Nephron progenitor cell (in vitro differentiated cells): ENCODE results near the gene ASIP.

ENCODE experiments used
- DNase-seq: peaks from one replicate; pipeline ENCODE4 v3.0.0; 2021
- H3K27ac Mint-ChIP-seq: 2 replicates; pipeline ENCODE4 v1.8.0; 2021; ENCODE audit warnings: mild to moderate bottlenecking, moderate library complexity, mixed read lengths
- H3K27me3 Mint-ChIP-seq: 2 replicates; pipeline ENCODE4 v1.8.0; 2021; ENCODE audit warnings: mild to moderate bottlenecking, low read depth, mixed read lengths; ENCODE audit not compliant: poor library complexity
- H3K36me3 Mint-ChIP-seq: 2 replicates; pipeline ENCODE4 v1.8.0; 2021; ENCODE audit warnings: low read depth, mixed read lengths
- H3K4me1 Mint-ChIP-seq: 2 replicates; pipeline ENCODE4 v1.8.0; 2021; ENCODE audit warnings: mixed read lengths
- H3K4me3 Mint-ChIP-seq: 2 replicates; pipeline ENCODE4 v1.8.0; 2021; ENCODE audit warnings: mild to moderate bottlenecking, moderate library complexity, mixed read lengths
- H3K9me3 Mint-ChIP-seq: 2 replicates; pipeline ENCODE4 v1.8.0; 2021; ENCODE audit warnings: mild to moderate bottlenecking, moderate library complexity, mixed read lengths
- TF ChIP-seq, protein P1 (sequence below): fragments of 200-600 bp; sonication (generic); IDR thresholded peaks from 2 replicates; pipeline ENCODE4 v1.5.0; 2021; ENCODE audit warnings: antibody characterized with exemption

The ASIP gene

DNA sequence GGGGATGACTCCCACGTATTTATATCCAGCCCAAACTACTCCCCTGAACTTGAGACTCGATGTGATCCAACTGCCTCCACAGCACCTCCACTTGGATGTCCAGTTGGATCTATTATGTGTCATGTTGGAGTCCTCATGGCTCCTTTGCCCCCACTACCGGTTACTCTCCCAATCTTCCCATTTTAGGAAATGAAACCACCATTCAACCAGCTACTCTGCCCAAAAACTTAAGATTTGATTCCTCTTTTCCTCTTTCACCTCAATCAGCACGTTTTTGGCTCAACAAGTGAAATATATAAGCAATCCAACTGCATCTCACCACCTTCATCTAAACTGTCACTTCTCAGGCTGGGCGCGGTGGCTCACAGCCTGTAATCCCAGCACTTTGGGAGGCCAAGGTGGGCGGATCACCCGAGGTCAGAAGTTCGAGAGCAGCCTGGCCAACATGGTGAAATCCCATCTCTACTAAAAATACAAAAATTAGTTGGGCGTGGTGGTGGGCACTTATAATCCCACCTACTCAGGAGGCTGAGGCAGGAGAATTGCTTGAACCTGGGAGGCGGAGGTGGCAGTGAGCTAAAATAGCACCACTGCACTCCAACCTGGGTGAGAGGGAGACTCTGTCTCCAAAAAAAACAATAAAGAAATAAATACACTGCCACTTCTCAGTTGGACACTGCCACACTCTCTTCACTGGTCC is 58.5 kb downstream of the ASIP start:
- Mint-ChIP-seq H3K27me3 (no peaks in the 10 kb centered on the region), H3K4me1 (peaks cover 18% of the 10 kb centered on the region), H3K27ac (no peak overlapping the region), H3K9me3 (no peaks in the 10 kb centered on the region), H3K4me3 (no peak overlapping the region), H3K36me3 (peaks cover 18% of the 10 kb centered on the region)
- TF ChIP-seq, protein P1, sequence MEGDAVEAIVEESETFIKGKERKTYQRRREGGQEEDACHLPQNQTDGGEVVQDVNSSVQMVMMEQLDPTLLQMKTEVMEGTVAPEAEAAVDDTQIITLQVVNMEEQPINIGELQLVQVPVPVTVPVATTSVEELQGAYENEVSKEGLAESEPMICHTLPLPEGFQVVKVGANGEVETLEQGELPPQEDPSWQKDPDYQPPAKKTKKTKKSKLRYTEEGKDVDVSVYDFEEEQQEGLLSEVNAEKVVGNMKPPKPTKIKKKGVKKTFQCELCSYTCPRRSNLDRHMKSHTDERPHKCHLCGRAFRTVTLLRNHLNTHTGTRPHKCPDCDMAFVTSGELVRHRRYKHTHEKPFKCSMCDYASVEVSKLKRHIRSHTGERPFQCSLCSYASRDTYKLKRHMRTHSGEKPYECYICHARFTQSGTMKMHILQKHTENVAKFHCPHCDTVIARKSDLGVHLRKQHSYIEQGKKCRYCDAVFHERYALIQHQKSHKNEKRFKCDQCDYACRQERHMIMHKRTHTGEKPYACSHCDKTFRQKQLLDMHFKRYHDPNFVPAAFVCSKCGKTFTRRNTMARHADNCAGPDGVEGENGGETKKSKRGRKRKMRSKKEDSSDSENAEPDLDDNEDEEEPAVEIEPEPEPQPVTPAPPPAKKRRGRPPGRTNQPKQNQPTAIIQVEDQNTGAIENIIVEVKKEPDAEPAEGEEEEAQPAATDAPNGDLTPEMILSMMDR: no peak
- no peak for DNase-seq

DNA sequence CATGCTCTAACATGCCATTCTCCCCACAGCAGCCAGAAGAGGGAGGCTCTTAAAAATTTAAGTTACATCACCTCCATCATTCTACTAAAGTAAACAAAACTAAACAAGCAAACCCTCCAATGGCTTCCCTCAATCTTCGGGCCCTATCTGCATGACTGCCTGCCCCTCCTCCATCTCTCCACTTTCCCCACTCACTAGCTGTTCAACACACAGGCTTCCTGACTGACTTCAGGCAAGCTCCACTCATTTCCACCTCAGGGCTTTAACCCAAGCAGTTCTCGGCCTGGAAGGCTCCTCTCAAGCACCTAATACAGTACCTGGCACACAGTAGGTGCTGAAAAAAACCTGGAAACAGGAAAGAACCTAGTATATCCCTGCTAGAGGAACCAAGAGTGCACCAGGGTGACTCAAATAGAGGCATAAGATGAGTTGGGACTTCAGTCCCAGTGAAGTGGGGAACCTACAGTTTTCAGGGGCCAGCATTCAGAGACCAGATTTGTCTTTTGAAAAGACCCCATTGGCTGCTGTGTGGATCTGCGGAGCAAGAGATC is 59.1 kb downstream of the ASIP start:
- H3K36me3 Mint-ChIP-seq: peaks cover 18% of the 10 kb centered on the region
- no peaks in the 10 kb centered on the region for H3K9me3 Mint-ChIP-seq
- peaks cover 22% of the 10 kb centered on the region for H3K4me1 Mint-ChIP-seq
- TF ChIP-seq, protein P1: no peak
- no peak for DNase-seq
- H3K4me3 Mint-ChIP-seq: no peak overlapping the region
- H3K27me3 Mint-ChIP-seq: no peaks in the 10 kb centered on the region
- no peak overlapping the region for H3K27ac Mint-ChIP-seq

DNA sequence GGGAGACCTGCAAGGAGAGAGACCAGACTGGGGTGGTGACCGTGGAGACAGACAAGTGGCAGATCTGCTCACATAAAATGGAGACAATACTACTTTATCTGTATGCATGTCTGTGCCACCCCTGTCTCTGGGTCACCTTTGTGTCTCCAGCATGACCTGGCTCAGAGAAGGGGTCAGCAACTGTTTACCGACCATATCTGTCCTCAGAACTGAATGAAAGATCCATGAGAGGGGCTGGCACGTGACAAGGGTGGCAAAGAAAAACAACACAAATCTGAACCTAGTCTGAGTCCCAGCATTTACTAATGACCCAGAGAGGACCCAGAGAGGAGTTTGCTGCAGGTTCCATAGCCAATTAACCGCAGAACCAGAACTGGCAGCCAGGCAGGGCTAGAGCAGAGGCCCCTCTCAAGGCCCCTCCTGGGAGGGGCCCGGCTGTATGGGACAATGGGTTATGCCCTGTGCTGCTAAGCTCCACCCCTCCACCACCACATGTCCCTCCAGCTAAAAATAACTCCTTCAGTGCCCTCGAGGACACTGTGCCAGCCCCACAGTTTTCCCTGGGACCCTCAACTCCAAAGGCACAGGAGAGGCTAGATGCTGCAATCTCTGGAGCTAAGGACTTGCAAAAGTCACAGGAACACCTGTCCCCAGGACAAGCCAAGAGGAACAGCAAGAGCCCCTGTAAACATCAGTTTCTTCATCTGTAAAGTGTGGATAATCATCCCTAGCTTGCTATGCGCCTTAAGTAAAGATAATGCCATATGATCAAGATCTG is 59.8 kb downstream of the ASIP start:
- Mint-ChIP-seq H3K4me1 (peaks cover 22% of the 10 kb centered on the region), H3K27ac (no peak overlapping the region), H3K9me3 (no peaks in the 10 kb centered on the region), H3K36me3 (peaks cover 13% of the 10 kb centered on the region), H3K27me3 (no peaks in the 10 kb centered on the region), H3K4me3 (peak overlapping the region; percentile 88)
- no peak for DNase-seq
- TF ChIP-seq, protein P1: no peak

DNA sequence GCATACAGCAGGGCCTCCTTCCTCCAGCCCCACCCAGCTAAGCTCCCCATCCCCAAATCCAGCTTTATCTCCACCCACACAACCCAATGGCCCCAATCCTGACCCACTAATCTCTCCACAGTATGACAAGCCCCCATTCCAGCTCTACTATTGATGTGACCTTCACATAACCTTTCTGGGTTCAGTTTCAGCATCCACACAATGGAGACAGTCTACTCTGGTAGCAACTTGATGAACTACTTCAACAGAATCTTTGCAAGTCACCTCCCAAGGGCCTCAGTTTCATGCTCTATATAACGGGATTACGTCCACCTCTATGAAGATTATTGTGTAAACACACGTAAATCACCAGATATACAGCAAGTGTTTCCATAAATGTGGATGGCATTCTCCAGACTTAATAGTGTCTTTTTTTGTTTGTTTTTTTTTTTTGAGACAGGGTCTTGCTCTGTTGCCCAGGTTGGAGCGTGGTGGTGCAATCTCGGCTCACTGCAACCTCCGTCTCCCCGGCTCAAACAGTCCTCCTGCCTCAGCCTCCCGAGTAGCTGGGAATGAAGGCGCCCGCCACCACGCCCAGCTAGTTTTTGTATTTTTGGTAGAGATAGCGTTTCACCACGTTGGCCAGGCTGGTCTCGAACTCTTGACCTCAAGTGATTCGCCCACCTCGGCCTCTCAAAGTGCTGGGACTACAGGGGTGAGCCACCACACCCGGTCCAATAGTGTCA is 60.5 kb downstream of the ASIP start:
- no peak overlapping the region for H3K27ac Mint-ChIP-seq
- H3K4me3 Mint-ChIP-seq: peak overlapping the region; percentile 88
- peaks cover 20% of the 10 kb centered on the region for H3K4me1 Mint-ChIP-seq
- DNase-seq: no peak
- H3K36me3 Mint-ChIP-seq: peaks cover 12% of the 10 kb centered on the region
- TF ChIP-seq, protein P1: no peak
- no peaks in the 10 kb centered on the region for H3K9me3 Mint-ChIP-seq
- H3K27me3 Mint-ChIP-seq: peaks cover 4% of the 10 kb centered on the region

- Mint-ChIP-seq H3K36me3 (peaks cover 12% of the 10 kb centered on the region), H3K4me3 (peak overlapping the region; percentile 88), H3K27me3 (peaks cover 4% of the 10 kb centered on the region), H3K4me1 (peaks cover 20% of the 10 kb centered on the region), H3K27ac (peak overlapping the region; percentile 91), H3K9me3 (no peaks in the 10 kb centered on the region)
- no peak for DNase-seq
- TF ChIP-seq, protein P1: no peak
Observed at GRCh38 chr20:34302312-34302722, 61.1 kb downstream of the ASIP start.
